Ascending aorta (tissue), 2 donors: ENCODE measurements around the gene DPYD. TPM values are rescaled to one million over a fixed set of nuclear protein-coding genes. Genes with fewer than 3 reads are reported as not detected.

Experiments
- DNase-seq, 2 donors: peaks; one replicate each; pipeline ENCODE4 v3.0.0-alpha.2; 2019; ENCODE audit warnings: low spot score in 2 of 2
- H3K27ac ChIP-seq, 2 donors: fragments of 200-600 bp; sonication (generic); one replicate each; pipeline ENCODE4 v1.5.1; 2016 to 2017; ENCODE audit warnings: mild to moderate bottlenecking in 1 of 2
- H3K27me3 ChIP-seq: fragments of 200-600 bp; sonication (generic); one replicate; pipeline ENCODE4 v1.5.1; 2017
- H3K36me3 ChIP-seq, 2 donors: fragments of 200-600 bp; sonication (generic); one replicate each; pipeline ENCODE4 v1.5.1; 2016
- H3K4me1 ChIP-seq, 2 donors: fragments of 200-600 bp; sonication (generic); one replicate each; pipeline ENCODE4 v1.5.1; 2016 to 2017; ENCODE audit warnings: mild to moderate bottlenecking in 1 of 2
- H3K4me3 ChIP-seq, 2 donors: fragments of 200-600 bp; sonication (generic); one replicate each; pipeline ENCODE4 v1.5.1; 2016 to 2017; ENCODE audit warnings: mild to moderate bottlenecking in 1 of 2
- H3K9me3 ChIP-seq, 2 donors: fragments of 200-600 bp; sonication (generic); one replicate each; pipeline ENCODE4 v1.5.1; 2016
- intact Hi-C: fragments of 100-400 bp; cut with DNase I; formaldehyde crosslinking; loops from one replicate; pipeline ENCODE4 v1.15.1; 2023
- total RNA-seq: library from RNA; depleted of rRNA; stranded (reverse); fragments of >200 nt; gene quantifications from one replicate; pipeline ENCODE4 v1.1.0, GENCODE V29; 2016
- TF ChIP-seq, protein P1 (sequence below), 3 experiments: fragments of 200-600 bp in 2 of 3; fragments of 450-650 bp in 1 of 3; sonication (generic) in 2 of 3; IDR thresholded peaks; one replicate each; pipeline ENCODE4 v1.5.1; 2016 to 2019; ENCODE audit warnings: antibody characterized with exemption in 3 of 3, mild to moderate bottlenecking in 1 of 3, moderate library complexity in 1 of 3

Gene DPYD
- total RNA-seq, 1 donor from 2014 or later: 22.9 TPM

DNA sequence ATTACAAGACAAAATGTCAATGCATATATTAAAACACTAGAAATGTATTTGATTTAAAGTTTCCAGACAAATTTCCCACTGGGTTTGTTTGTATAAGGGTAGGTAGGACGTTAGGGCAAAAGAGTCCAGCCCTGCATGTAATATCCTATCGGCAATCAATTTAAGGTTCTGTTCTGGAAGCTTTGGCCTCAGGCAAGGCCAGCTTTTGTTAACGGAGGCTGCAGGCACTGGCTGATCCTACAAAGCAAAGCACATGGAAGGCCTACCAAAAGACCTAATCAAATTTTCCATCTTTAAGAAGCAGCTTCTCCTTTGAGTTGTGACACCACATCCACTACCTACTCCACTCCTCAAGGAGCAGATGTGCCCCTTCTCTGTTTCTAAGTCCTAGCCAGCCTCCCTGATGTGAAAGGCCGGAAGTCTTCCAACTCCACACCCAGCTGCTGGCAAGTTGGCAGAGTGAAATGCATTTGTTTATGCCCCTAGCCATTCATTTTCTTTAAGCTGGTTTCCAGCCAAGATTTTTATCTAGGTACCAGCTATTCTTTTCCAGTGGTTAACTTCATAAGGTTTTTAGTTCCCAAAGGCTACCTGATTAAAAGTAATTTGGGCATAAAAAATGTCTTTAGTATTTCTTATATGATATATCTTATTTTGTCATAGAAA, 746.7 kb downstream of the DPYD start:
- H3K4me3 ChIP-seq: no peak overlapping the region
- no peaks in the 10 kb centered on the region for H3K4me1 ChIP-seq
- intact Hi-C loops: no loop called here
- H3K27me3 ChIP-seq: no peaks in the 10 kb centered on the region
- TF ChIP-seq, protein P1, sequence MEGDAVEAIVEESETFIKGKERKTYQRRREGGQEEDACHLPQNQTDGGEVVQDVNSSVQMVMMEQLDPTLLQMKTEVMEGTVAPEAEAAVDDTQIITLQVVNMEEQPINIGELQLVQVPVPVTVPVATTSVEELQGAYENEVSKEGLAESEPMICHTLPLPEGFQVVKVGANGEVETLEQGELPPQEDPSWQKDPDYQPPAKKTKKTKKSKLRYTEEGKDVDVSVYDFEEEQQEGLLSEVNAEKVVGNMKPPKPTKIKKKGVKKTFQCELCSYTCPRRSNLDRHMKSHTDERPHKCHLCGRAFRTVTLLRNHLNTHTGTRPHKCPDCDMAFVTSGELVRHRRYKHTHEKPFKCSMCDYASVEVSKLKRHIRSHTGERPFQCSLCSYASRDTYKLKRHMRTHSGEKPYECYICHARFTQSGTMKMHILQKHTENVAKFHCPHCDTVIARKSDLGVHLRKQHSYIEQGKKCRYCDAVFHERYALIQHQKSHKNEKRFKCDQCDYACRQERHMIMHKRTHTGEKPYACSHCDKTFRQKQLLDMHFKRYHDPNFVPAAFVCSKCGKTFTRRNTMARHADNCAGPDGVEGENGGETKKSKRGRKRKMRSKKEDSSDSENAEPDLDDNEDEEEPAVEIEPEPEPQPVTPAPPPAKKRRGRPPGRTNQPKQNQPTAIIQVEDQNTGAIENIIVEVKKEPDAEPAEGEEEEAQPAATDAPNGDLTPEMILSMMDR (IDR thresholded peaks at IDR 0.05): no peak
- H3K9me3 ChIP-seq: no peaks in the 10 kb centered on the region
- H3K27ac ChIP-seq: no peak overlapping the region
- no peak for DNase-seq
- H3K36me3 ChIP-seq: no peaks in the 10 kb centered on the region

DNA sequence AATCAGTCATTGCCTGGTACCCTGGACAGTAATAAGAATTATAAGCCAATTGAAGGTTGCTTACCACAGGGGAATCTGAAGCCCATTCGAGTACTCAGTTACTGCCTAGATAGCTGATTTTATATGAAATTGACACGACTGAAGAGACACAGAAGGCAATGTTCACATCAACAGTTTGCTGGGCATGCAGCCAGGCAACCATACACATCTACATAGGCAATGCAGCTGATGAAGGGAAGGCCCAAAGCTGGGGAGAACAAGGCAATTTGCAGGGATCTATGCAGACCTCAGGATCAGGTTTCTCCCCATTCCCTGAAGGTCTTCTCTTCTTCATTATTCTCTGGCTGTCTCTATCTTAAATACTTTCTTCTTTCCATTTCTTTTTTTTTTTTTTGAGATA, 750.5 kb downstream of the DPYD start:
- intact Hi-C loops: no loop called here
- no peaks in the 10 kb centered on the region for H3K4me1 ChIP-seq
- TF ChIP-seq, protein P1 (IDR thresholded peaks at IDR 0.05): no peak
- no peak for DNase-seq
- no peaks in the 10 kb centered on the region for H3K36me3 ChIP-seq
- H3K9me3 ChIP-seq: no peaks in the 10 kb centered on the region
- H3K27ac ChIP-seq: no peak overlapping the region
- H3K27me3 ChIP-seq: no peaks in the 10 kb centered on the region
- H3K4me3 ChIP-seq: no peak overlapping the region

DNA sequence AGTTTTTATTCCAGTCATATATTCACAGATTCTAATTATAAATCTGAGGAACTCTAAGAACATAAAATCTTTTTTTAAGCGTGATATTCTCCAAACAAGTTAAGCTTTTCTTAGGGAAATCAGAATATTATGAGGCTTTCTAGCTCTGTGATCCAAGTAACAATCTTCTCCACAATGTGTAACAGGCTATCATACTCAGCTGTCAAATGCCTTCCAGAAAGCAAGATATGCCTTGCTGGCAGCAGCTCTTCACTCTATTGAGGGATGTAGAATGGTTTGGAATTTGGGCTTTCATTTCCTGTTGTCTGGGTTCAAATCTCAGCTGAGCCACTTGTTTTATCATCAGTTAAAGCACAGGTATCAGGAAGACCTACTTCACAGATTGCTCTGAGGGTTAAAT, 752.8 kb downstream of the DPYD start:
- TF ChIP-seq, protein P1 (IDR thresholded peaks at IDR 0.05): no peak
- no peak for DNase-seq
- intact Hi-C loops: no loop called here
- Histone ChIP-seq H3K4me3 (no peak overlapping the region), H3K36me3 (no peaks in the 10 kb centered on the region), H3K27me3 (no peaks in the 10 kb centered on the region), H3K4me1 (no peaks in the 10 kb centered on the region), H3K9me3 (no peaks in the 10 kb centered on the region), H3K27ac (no peak overlapping the region)

DNA sequence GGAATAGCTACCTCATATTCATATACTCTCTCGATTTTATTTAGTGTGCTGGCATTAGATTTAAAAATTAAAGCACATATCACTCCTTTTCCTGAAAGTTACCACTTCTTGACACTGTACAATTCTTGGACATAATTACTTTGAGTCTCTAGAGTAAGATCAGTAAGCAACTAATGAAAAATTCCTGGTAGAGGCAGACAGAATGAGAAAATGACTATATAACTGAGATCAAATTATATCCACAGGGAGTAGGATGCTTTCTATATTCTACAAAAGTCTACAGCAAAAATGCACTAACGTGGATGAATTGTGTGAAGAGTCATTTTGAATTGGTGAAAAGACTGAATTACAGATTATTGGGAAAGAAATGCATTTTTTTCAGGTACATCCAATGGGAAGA, 753.6 kb downstream of the DPYD start:
- H3K27me3 ChIP-seq: no peaks in the 10 kb centered on the region
- intact Hi-C loops: no loop called here
- DNase-seq: no peak
- H3K36me3 ChIP-seq: no peaks in the 10 kb centered on the region
- no peak overlapping the region for H3K4me3 ChIP-seq
- no peak overlapping the region for H3K27ac ChIP-seq
- TF ChIP-seq, protein P1 (IDR thresholded peaks at IDR 0.05): no peak
- H3K9me3 ChIP-seq: no peaks in the 10 kb centered on the region
- H3K4me1 ChIP-seq: no peaks in the 10 kb centered on the region

DNA sequence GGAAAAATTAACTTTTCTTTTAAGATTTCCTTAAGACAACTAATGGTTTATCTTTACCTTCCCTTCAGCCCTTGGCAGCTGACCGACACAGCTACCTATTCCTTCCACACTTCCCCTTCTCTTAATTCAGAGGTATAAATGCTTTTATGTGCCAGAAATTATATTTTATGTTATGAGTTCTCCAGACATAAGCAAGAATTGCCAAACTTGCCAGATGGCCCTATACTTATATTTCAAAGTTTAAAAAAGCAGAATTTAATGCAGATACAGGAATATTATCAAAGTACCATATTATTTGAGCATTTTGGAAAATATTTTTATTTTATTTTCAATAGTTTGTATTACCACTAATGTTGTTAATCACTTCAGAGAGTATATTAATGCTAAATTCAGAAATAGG, 754.2 kb downstream of the DPYD start:
- intact Hi-C loops: no loop called here

More for the DNA sequence above, 754.2 kb downstream of the DPYD start:
- Histone ChIP-seq H3K27ac (no peak overlapping the region), H3K36me3 (no peaks in the 10 kb centered on the region), H3K4me1 (no peaks in the 10 kb centered on the region), H3K9me3 (no peaks in the 10 kb centered on the region), H3K27me3 (no peaks in the 10 kb centered on the region), H3K4me3 (no peak overlapping the region)
- TF ChIP-seq, protein P1 (IDR thresholded peaks at IDR 0.05): no peak
- no peak for DNase-seq
